HG03097 (cell line): Measurements from ENCODE around the gene TTYH1.
A peak's percentile ranks its signal among the peaks of the same experiment; 100 is the strongest.
"Not testable (repeated sequence)": the region's sequence is repeated elsewhere in the genome, so short reads cannot be mapped to it uniquely, and the experiment has no call there.

ENCODE experiments used
- ATAC-seq: cut with Tn5 transposase; IDR thresholded peaks from one replicate; pipeline ENCODE4 v1.9.1; 2021; ENCODE audit not compliant: unreplicated experiment, low FRiP score

Gene TTYH1

DNA sequence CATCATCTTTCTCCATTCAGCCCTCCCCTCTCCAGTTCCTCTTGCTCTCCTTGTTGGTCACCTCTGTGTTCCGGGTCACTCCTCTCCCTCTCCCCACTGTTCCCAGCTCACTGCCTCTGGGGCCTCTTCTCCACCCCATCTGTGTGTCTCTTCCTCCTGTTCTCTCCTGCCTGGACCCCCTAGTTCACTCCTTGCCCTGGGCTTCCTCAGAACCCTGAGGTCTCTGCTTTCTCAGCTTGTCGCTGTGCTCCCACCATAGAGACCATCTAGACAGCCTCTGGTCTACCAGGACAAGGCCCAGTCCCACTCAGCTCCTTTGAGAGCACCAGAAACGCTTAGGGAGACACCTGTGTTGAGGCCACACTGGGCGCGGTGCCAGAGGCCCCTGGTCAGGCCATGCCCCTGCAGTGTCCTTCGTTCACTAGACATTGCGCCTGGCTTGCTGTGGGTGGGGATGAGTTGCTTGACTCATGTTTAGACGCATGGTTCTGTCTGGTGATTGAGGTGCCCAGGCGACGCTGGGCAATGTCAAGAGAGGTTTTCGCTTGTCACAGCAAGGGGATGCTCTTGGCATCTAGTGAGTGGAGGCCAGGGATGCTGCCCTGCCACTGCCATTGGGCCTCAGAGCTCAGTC, 43.5 kb downstream of the TTYH1 start:
- ATAC-seq: no peak

DNA sequence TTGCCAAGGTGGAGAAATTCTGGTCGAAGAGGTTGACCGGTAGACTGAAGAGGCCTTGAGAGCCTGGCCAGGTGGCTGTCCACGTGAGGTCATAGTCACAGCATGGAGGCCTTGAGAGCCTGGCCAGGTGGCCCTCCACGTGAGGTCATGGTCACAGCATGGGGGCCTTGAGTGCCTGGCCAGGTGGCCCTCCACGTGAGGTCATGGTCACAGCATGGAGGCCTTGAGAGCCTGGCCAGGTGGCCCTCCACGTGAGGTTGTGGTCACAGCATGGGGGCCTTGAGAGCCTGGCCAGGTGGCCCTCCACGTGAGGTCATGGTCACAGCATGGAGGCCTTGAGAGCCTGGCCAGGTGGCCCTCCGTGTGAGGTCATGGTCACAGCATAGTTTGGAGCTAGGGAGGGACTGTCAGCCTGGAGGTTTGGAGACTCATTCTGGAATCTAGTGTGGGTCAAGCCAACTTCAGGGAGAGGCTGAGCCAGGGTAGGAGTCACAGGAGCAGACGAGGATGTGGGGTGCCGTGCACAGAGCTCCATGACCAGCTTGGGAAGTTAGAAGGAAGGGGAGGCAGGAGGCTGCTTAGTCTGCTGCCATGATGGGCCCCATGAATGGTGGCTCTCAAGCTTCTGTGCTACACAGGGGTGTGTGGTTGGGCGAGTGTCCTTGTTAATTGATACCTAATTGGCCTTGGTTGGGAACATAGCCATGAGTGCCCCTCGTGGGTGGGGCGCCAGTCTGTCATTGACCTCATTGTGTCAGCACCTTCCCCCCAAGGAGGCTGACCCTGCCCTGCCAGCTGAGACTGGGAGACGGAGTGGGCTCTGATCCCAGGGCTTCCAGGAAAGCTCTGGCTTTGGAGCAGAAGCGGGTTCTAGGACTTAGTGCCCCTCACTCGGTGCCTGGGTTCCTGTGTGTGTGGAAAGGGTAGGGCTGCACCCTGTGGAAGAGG, 44.3 kb downstream of the TTYH1 start:
- ATAC-seq: no peak

DNA sequence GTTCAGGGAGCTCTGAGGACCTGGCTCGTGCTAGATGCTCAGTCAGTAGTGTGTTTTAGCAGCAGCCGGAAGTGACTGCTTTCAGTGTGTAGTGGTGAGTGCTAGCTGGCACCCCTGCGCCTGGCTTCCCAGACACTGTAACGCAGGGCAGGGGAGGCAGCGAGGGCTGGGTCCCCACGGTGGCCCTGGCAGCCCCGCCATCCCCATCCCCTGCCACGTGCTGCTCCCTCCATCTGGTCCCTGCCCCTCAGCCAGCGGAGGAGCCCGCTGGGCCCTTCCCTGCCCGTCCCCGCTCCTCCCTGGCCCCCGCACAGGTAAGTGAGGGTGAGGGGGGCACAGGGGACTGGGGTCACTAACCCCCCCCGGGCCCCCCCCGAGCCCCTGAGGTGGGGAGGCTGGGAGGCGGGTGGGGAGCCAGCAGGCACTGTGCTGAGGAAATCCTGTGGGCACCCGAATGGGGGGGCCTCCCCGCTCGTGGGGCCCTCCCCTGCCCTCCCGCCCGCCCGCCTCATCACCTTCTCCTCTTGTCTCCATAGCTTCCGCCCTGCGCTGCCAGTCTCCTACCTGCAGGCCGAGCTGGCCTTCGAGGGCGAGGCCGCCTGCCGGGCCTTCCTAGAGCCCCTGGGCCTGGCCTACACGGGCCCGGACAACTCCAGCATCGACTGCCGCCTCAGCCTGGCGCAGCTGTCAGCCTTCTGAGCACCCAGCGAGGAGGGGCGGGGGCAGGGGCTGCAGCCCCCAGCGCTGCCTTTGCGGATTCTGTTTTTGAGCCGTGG, 45.2 kb downstream of the TTYH1 start:
- no peak for ATAC-seq

DNA sequence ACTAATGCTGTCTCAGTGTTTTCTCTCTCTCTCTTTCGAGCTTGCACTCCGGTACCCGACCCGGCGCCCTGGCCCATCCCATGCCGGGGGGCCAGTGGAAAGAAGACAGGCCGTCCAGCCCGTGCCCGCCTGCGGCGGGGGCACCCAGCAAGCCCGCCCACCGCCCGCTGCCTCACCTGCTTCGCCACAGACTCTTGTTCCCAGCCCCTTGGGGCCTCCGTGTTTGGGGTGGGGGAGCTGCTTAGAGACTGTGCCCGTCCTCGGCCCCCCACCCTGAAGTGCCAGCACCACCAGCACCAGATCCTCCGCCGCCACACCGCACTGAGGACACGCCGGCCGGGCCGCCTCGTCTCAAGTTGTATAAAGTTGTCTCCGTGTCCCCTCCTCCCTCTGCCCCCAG, 45.9 kb downstream of the TTYH1 start:
- no peak for ATAC-seq

DNA sequence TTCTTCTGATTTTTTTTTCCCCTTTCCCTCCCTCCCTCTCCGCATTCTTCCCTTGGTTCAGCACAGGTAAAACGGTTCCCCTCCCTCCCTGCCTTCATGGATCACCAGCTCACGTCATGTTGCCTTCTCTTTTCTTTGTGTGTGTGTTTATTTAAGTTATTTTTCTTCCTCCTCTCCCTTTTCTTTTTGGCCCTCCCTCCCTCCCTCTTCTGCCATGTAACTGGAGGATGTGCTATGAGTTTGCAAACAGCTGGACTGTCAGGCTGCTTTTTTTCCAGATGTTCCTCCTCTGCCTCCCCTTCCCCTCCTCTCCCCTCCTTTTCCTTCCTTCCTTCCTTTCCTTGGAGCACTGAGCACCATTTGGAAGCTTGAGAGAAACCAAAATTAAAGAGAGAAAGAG, 46.3 kb downstream of the TTYH1 start:
- no peak for ATAC-seq

DNA sequence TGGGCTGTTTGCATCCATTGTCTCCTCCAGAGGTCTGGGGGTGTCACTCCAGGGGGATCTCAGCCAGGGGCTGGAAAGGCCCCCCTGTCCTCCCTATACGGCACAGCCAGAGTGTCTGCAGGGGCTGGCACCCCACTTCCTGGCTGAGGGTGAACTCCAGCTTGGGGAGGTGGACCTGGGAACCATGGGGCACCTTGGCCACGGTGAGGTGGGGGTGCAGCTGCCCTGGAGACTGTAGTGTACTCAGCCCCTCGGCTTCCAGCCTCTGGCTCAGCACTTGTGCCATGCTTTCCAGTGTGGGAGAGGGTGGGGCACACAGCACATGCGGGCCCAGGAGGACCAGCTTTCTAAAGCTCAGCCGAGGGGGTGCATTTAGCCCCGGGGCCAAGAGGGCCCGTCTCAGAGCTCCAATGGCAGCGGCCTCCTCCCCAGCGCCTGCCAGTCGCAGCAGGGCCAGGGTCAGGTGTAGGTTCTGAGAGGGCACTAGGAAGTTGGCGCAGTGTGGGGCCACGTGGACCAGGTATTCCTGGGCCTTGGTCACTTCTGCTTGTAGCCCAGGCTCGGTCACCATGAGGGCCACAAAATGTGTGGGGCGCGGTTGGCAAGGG, 46.9 kb downstream of the TTYH1 start:
- ATAC-seq: no peak

DNA sequence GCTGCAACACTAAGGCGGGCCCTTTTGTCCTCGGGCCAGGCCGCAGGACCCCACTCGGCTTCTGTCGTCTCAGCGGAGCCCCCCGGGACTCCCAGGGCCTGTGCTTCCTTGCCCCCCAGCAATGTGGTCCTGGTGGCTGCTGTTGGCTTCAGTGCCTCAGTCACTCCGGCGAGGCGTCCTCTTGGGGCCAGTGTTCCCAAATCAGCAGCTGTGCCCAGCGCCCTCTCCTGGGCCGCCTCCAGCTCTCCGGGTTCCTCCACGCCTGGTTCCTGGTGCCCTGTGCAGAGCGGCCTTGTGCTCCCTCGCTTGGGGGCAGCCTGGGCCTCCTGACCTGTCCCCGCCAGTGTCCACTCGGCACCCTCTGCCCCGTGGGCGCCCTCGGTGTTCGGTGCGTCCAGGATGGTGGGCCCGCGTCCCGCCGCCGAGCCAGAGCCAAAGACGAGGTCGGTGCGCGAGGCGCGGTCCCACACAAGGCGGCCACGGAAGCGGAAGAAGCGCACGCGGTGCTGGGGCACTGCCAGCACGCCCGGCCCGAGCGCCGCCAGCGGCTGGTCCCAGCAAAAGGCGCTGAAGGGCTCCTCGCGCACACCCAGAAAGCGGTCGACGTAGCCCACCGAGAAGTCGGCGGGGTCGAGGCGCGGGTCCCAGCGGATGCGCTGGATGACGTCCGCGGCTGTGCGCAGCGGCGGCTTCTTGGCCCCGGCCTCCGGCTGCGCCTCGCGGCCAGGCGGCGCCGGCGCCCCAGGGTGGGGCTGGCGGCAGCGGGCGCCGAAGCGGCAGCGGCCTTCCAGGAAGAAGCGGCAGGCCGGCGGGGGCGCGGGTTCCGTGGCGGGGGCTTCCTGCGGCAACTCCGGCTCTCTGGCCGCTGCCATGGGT, 47.6 kb downstream of the TTYH1 start:
- ATAC-seq: peak; percentile 15

DNA sequence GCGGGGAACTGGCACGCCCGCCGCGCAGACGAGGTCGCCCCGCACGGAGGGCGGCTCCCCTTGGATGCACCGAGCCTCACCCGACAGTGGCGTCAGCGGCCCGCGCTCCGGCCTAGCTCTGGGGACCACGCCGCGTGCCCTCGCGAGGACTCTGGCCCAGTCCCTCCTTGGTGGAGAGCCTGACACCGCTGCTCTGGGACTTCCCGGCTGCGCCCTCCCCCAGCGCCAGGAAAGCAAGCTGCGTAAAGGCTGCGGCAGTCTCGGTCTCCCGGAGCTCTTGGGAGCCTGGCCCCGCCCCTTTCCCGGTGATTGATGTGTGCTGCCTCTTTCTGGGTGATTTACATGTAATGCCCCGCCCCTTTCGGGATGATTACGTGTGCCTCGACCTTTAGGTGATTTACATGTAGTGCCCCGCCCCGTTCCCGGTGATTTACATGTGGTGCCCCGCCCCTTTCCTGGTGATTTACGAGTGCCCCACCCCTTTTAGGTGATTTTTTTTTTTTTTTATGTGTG, 48.3 kb downstream of the TTYH1 start, which contains the start of gene LENG9:
Gene LENG9 (minus strand): TSS at position 248 of the 513 bp plus-strand sequence. CDS start 252 bp downstream, outside the sequence.
- ATAC-seq: peak; percentile 43

DNA sequence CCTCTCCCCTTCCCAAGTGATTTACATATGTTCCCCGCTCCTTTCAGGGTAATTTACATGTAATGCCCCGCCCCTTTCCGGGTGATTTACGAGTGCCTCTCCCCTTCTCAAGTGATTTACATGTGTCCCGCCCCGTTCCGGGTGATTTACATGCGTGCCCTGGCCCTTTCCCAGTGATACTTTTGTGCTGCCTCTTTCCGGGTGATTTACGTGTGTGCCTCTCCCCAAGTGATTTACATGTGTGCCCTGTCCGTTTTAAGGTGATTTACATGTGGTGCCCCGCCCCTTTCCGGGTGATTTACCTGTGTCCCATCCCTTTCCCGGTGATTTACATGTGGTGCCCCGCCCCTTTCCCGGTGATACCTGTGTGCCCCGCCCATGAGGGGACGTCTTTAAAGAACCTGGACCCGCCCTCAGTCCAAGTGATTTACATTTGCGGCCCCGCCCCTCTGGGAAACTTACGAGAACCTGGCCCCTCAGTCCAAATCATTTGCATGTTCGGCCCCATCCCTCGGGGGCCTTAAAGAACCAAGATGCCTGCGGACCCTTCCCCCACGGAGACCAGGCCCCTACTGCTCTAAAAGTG, 48.9 kb downstream of the TTYH1 start:
- ATAC-seq: peak; percentile 32

DNA sequence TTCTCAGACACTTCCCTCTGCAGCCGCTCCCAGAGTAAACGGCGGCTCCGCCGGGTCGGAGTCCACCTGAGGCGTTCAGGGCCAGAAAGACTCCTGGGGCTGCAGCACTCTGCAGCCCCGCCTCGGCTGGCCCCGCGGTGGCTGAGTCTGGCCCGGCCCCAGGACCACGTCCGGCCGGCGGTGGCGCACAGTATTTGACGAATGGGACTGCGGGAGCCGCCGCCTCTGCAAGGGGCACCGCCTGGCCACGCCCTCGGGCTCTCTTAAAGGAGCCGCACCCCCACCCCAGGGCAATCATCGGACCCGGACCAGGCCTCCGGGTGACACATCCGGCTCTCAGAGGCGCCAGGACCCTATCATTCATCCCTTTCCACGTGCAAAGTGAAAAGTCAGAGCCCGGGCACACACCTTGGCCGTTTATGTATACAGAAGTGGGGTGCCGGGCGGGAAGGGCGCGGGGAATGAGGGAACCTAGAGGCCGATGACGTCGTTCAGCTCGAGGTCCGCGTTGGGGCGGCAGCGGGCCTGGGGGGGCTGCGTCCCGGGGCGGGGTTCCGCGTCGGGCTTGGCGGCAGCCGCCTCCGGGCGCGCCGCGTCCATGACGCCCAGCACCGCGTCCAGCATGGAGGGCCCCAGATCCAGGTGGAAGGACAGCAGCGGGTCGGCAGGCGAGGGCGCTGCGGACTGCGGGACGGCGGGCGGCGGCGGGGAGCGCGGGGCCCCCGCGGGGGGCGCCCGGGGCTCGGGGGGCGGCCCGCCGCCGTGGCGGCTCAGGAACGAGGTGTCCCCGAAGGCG, 49.6 kb downstream of the TTYH1 start:
- ATAC-seq: peak; percentile 42

DNA sequence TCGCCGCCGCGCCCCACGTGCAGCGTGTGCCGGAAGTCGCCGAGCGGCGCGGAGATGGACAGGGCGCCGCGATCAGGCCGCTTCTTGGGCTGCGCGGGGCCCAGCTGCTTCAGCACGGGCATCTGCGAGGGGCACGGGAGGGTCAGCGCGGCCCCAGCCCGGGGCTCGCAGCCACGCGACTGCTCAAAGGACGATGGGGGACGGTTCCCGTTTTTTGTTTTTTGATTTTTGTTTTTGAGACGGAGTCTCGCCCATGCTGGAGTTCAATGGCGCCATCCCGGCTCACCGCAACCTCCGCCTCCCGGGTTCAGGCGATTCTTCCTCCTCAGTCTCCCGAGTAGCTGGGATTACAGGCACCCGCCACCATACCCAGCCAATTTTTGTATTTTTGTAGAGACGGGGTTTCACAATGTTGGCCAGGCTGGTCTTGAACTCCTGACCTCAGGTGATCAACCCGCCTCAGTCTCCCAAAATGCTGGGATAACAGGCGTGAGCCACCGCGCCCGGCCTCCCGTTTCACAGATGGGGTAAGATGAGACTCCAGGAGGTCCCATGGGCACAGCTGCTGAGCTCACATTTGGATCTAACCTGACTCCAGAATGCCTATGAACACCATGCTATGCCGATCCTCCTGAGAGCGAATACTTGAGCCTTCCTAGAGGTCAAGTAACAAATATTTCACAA, 50.3 kb downstream of the TTYH1 start:
- ATAC-seq: no peak

DNA sequence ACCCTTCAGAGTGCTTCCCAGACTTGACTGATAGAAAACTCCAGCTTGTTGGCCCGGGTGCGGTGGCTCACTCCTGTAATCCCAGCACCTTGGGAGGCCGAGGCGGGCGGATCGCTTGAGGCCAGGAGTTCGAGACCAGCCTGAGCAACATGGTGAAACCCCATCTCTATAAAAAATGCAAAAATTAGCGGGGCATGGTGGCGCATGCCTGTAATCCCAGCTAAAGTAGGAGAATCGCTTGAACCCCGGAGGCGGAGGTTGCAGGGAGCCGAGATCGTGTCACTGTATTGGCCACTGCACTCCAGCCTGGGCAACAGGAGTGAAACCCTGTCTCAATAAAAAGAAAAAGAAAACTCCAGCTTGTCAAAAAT, 50.8 kb downstream of the TTYH1 start:
- not testable (repeated sequence) for ATAC-seq

DNA sequence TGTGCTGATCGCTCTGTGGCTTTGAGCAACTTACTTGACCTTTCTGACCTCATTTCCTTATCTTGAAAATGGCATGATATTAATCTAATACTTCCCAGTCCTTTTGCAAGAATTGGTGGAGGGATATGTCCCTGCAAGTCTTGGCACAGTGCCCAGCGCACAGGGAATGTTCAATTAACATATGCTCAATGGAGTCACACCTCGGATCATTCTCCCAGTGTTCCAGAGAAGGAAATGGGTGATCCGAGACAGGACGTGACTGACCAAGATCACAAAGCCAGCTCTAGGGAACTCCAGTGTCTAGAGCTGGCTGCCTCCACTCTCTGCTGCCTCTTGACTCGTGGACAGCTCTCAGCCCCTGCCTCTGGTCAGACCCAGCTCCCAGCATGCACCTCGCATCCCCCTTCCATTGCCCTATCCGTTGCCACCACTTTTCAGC, 54.3 kb downstream of the TTYH1 start:
- ATAC-seq: no peak

DNA sequence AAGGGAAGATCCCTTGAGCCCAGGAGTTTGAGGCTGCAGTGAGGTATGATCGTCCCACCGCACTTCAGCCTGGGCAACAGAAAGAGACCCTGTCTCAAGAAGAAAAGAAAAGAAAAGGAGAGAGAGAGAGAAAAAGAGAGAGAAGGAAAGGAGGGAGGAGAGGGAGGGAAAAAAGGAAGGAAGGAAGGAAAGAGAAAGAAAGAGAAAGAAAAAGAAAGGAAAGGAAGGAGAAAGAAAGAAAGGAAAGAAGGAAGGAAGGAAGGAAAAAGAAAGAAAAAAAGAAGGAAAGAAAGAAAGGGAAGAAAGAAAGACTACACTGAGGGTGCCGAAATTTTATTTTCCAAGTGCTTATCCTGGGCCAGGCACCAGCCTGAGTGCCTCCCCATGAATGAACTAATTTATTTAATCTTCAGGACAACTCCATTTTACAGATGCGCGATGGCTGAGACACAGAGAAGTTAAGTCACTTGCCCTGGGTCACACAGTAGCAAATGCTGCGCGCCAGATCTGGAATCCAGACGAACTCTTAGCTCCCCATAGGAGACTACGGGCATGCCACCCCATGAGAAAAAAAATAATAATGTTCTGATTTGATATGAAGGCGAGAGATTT, 55.1 kb downstream of the TTYH1 start:
- no peak for ATAC-seq

DNA sequence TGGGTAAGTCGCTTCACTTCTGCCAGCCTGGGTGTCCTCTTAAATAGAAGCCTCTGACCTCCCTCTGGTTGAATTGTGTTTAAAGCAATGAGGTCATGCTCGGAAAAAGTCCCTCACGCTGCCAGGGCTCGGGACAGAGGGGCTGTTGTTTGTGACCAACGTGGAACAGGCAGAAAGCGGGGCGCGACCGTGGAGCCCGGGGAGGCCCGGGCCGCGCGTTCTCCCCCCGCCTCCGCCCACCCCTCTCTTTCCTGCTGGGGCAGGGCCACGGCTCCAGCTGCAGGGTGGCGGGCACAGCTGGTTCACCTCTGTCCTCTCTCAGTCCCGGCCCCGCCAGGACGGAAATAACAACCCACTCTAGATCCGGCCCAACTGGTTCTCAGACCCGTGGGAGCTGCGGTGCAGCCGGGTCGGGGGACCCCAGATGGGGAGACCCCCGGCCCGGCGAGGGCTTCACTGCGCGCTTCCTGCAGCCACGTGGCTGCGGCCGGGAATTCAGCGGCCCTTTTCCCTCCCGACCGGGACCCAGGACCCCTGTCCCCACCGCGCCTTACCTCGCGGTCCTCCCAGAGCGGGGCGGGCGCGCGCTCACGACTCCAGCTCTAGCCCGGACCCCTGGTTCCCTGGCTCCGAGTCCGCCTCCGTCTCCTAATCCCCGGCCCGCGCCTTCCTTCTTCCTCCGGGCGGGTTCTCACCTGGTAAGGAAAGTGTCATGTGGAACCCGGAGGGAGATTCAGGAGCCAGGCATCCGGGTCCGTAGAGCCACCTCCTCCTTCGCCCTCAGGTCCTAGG, 55.9 kb downstream of the TTYH1 start:
- no peak for ATAC-seq

DNA sequence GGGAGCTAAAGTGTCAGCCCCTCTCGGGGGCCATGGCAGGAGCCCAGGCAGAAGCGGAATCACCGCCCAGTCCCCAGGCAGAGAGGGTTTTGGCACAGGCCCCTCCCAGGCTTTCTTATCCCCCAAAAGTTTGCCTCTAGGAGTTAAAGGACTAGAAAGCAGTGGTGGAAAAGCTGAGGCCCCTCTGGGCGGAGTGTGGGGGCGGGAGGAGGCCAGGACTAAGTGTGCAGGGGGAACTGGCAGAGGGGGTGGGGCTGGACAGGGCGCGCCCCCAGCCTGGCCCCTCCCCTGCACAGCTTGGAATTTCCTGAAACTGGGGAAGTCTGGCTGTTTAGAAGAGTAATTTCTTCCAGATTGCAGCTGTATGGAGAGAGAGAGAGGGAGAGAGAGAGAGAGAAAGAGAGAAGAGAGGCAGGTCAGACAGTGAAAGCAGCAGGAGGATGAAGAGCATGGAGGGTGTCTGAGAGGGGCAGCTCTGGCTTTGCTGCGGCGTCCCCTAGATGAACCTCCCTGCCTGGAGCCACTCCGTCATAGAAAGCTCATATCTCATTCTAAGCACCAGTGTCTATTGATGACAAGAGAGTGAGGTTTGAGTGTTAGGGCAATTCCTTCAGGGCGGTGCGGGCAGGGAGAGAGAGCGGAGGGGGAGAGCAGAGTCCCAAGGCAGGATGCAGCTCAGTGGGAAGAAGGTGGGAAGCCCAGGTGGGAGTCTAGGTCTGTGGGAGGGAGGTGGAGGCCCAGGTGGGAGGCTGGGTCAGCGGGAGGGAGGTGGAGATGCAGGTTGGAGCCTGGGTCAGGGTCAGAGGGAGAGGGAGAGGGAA, 58.0 kb downstream of the TTYH1 start, which contains the start of gene CDC42EP5:
Gene CDC42EP5 (minus strand): TSS at position 226 of the 821 bp plus-strand sequence. CDS start 7,749 bp downstream, outside the sequence.
- ATAC-seq: no peak
